HepG2 (cell line): ENCODE measurements around the gene FBXO30. TPM values are rescaled to one million over a fixed set of nuclear protein-coding genes. Genes with fewer than 3 reads are reported as not detected.

Experiments used
- ATAC-seq: fragments of 200-7000 bp; cut with Tn5 transposase; 3 replicates; pipeline ENCODE4 v1.9.1; 2020; ENCODE audit warnings: mild to moderate bottlenecking, moderate library complexity
- BruUV-seq: library from RNA; stranded (reverse); fragments of 400-500 nt; replicated peaks from 2 replicates; lab custom pipeline; 2021; lab: Mats Ljungman, UMichigan
- CTCF ChIA-PET: fragments of 300-600 bp; formaldehyde crosslinking; extraction: SDS; loops from one replicate; lab custom pipeline; 2021; ENCODE audit warnings: low total read pairs, inconsistent platforms, low intra/inter-chr PET ratio; lab: Yijun Ruan, JAX
- POLR2A ChIA-PET: fragments of 350-600 bp; sonication (Branson Sonifier 250); formaldehyde crosslinking; loops from one replicate; lab custom pipeline; 2020; ENCODE audit warnings: antibody characterized with exemption, inconsistent platforms; lab: Yijun Ruan, JAX
- DNase-seq: peaks from one replicate; pipeline ENCODE4 v3.0.0-alpha.2; 2015; ENCODE audit warnings: low spot score
- FAIRE-seq: peaks from 3 replicates; lab custom pipeline; 2011; peaks lifted over from hg19 to GRCh38; lab: Jason Lieb, UNC
- H2AFZ ChIP-seq: one replicate; pipeline ENCODE4 v1.6.1; 2011; ENCODE audit warnings: low read length, inconsistent platforms
- H3K27ac ChIP-seq: fragments of 300-600 bp; 3 replicates; pipeline ENCODE4 v1.8.0; 2011; ENCODE audit warnings: mixed run types, mild to moderate bottlenecking, mixed read lengths, low read length, inconsistent platforms; ENCODE audit not compliant: insufficient read depth; ENCODE audit errors: extremely low read length
- H3K27me3 ChIP-seq, 2 experiments: fragments of 200-600 bp in 1 of 2; 2 replicates in 1 of 2; 3 replicates in 1 of 2; pipeline versions ENCODE4 v1.6.0 to v1.8.0; 2011; ENCODE audit warnings: low read length in 2 of 2, mild to moderate bottlenecking in 2 of 2, moderate library complexity in 2 of 2, inconsistent platforms in 1 of 2; ENCODE audit not compliant: insufficient read depth in 2 of 2, control insufficient read depth in 1 of 2
- H3K36me3 ChIP-seq, 2 experiments: fragments of 200-600 bp in 1 of 2; replicated peaks in 1 of 2; 2 replicates in 1 of 2; 3 replicates in 1 of 2; pipeline versions ENCODE4 v1.5.1 to v1.8.0; 2011; ENCODE audit warnings: low read length in 2 of 2, inconsistent platforms in 1 of 2; ENCODE audit not compliant: insufficient read depth in 2 of 2, control insufficient read depth in 1 of 2
- H3K4me1 ChIP-seq: 2 replicates; pipeline ENCODE4 v1.5.1; 2012; ENCODE audit warnings: low read length, inconsistent platforms; ENCODE audit not compliant: insufficient read depth
- H3K4me2 ChIP-seq: 2 replicates; pipeline ENCODE4 v1.6.0; 2011; ENCODE audit warnings: low read depth, low read length, inconsistent platforms
- H3K4me3 ChIP-seq, 3 experiments: fragments of 200-600 bp in 1 of 3; sonication (generic), shearing (Covaris generic) in 1 of 3; replicated peaks in 1 of 3; 2 replicates each; pipeline ENCODE4 v1.5.1; 2011 to 2016; ENCODE audit warnings: low read length in 3 of 3, inconsistent platforms in 2 of 3, low read depth in 2 of 3, mild to moderate bottlenecking in 2 of 3, control low read depth in 1 of 3, mixed read lengths in 1 of 3; ENCODE audit not compliant: insufficient read depth in 1 of 3
- H3K79me2 ChIP-seq: one replicate; pipeline ENCODE4 v1.6.1; 2011; ENCODE audit warnings: low read length, inconsistent platforms; ENCODE audit not compliant: insufficient read depth
- H3K9ac ChIP-seq: 2 replicates; pipeline ENCODE4 v1.6.0; 2011; ENCODE audit warnings: mild to moderate bottlenecking, low read depth, low read length, inconsistent platforms; ENCODE audit not compliant: insufficient read depth
- H3K9me3 ChIP-seq: 2 replicates; pipeline ENCODE4 v1.5.1; 2012; ENCODE audit warnings: mild to moderate bottlenecking, low read length
- H4K20me1 ChIP-seq: 2 replicates; pipeline ENCODE4 v1.6.0; 2011; ENCODE audit warnings: inconsistent platforms, mild to moderate bottlenecking, low read length, moderate library complexity; ENCODE audit not compliant: insufficient read depth
- AFF4 ChIP-seq: sonication (generic); formaldehyde crosslinking; IDR thresholded peaks from 2 replicates; pipeline ENCODE4 v1.4.0; 2020; ENCODE audit warnings: missing genetic modification reagents
- CREB3 ChIP-seq: sonication (generic); formaldehyde crosslinking; IDR thresholded peaks from 2 replicates; pipeline ENCODE4 v1.5.0; 2020; ENCODE audit warnings: missing genetic modification reagents
- FOXA3 ChIP-seq: IDR thresholded peaks from 2 replicates; pipeline ENCODE4 v1.6.1; 2016; ENCODE audit warnings: missing genetic modification reagents, missing compliant biosample characterization
- KDM5B ChIP-seq: sonication (generic); formaldehyde crosslinking; IDR thresholded peaks from 2 replicates; pipeline ENCODE4 v1.4.0; 2020; ENCODE audit warnings: missing genetic modification reagents, mild to moderate bottlenecking, borderline replicate concordance
- MAZ ChIP-seq, 2 experiments: sonication (generic) in 1 of 2; formaldehyde crosslinking in 1 of 2; IDR thresholded peaks; 2 replicates each; pipeline versions ENCODE4 v1.5.0 to v1.6.1; 2012 to 2020; ENCODE audit warnings: low read depth in 2 of 2, mild to moderate bottlenecking in 2 of 2, borderline replicate concordance in 1 of 2, improper control_type of control experiment in 1 of 2, low read length in 1 of 2, missing genetic modification reagents in 1 of 2, moderate library complexity in 1 of 2
- PTBP1 ChIP-seq: fragments of 200-400 bp; formaldehyde crosslinking; IDR thresholded peaks from 2 replicates; pipeline ENCODE4 v1.6.1; 2018; ENCODE audit warnings: low read length, low read depth; ENCODE audit not compliant: poor library complexity, severe bottlenecking
- SNAI1 ChIP-seq: sonication (generic); formaldehyde crosslinking; IDR thresholded peaks from 2 replicates; pipeline ENCODE4 v1.5.0; 2020; ENCODE audit warnings: mild to moderate bottlenecking, missing genetic modification reagents, borderline replicate concordance
- SRF ChIP-seq: IDR thresholded peaks from 2 replicates; pipeline ENCODE4 v1.6.1; 2011; ENCODE audit warnings: mild to moderate bottlenecking, low read depth, low read length, moderate library complexity
- TCF7L2 ChIP-seq: IDR thresholded peaks from 2 replicates; pipeline ENCODE4 v1.6.1; 2011; ENCODE audit warnings: mild to moderate bottlenecking, low read depth, low read length, moderate library complexity
- THAP8 ChIP-seq: sonication (generic); formaldehyde crosslinking; IDR thresholded peaks from 2 replicates; pipeline ENCODE4 v1.5.1; 2020; ENCODE audit warnings: missing genetic modification reagents, mild to moderate bottlenecking, borderline replicate concordance
- ZNF878 ChIP-seq: sonication (generic); formaldehyde crosslinking; IDR thresholded peaks from 2 replicates; pipeline ENCODE4 v1.8.1; 2023; ENCODE audit warnings: mild to moderate bottlenecking, missing genetic modification reagents, moderate library complexity
- ZSCAN29 ChIP-seq: sonication (generic); formaldehyde crosslinking; conservative IDR thresholded peaks from 2 replicates; pipeline ENCODE4 v1.4.0; 2020; ENCODE audit warnings: mild to moderate bottlenecking, missing genetic modification reagents
- WGBS: methylation state at CpG from one replicate; pipeline ENCODE4 v1.1.6; 2017; ENCODE audit warnings: low lambda C conversion rate; 5-methylcytosine and 5-hydroxymethylcytosine counted together
- in situ Hi-C: cut with HindIII; loops from 2 replicates; pipeline ENCODE4 v1.10.0; 2017; ENCODE audit warnings: low pct_unique_long_range_greater_than_20kb; ENCODE audit not compliant: extremely low pct_ligation_motif_present
- intact Hi-C: fragments of 100-400 bp; cut with micrococcal nuclease; formaldehyde crosslinking; loops from one replicate; pipeline ENCODE4 v1.10.0; 2022; ENCODE audit not compliant: unreplicated experiment
- polyA plus RNA-seq, 8 experiments: library from polyadenylated mRNA; depleted of rRNA in 3 of 8; stranded (reverse) in 7 of 8; unstranded in 1 of 8; fragments of >200 nt; fragmentation: Illumina TruSeq in 4 of 8; extraction: Trizol in 4 of 8; gene quantifications; 2 replicates each; pipeline versions ENCODE4 v1.2.1 to v1.2.3, GENCODE V29; 2011 to 2016; ENCODE audit warnings: low read depth in 4 of 8, missing spikeins in 1 of 8, mixed read lengths in 1 of 8; ENCODE audit not compliant: insufficient read depth in 1 of 8
- total RNA-seq, 5 experiments: library from RNA; depleted of rRNA; stranded (reverse); fragments of >200 nt; fragmentation: Illumina TruSeq; extraction: Trizol; gene quantifications; 2 replicates each; pipeline ENCODE4 v1.2.3, GENCODE V29; 2016; ENCODE audit warnings: low read depth in 1 of 5

Gene FBXO30
- total and polyA plus RNA-seq, 2 of the 13 experiments (the other 11 are each of a cell fraction or from before 2014, with no cell fraction given) = 3.2 to 7.1 TPM

DNA sequence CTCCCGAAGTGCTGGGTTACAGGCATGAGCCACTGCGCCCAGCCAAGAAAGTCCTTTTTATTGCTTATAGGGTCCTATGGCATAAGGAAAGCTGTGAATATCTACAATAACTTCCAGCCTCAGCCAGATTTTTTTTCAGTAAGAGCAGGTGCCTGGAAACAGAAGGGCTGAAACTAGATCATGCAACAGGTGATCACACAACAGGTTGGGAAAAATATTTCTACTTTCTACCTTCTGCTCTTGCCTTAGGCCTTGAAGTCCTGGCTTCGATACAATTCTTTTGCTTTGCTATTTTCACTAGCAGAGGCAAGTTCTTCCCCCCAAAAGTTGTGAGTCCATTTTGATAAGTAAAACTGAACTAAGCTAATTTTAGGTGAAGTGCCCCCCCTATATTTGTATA lies 9.7 kb upstream of the FBXO30 start:
- no peaks in the 10 kb centered on the region for H3K27me3 ChIP-seq
- intact Hi-C loops = no loop called here
- TF ChIP-seq THAP8 (no peak), FOXA3 (no peak), PTBP1 (no peak), SNAI1 (CRISPR knock-in tag) (no peak)
- DNase-seq (no peak), FAIRE-seq (no peak), ATAC-seq (no peak)
- POLR2A ChIA-PET = interaction anchor here (1.1 kb wide), 1 partner anchor 10 kb away, joined by 3 read pairs; the partner anchor contains the start of gene FBXO30
- no peaks in the 10 kb centered on the region for H3K36me3 ChIP-seq
- H3K4me1 ChIP-seq = no peaks in the 10 kb centered on the region
- in situ Hi-C loops = loop anchor here (25.0 kb wide), 1 partner anchor 1488 kb away; no protein-coding TSS in a partner anchor
- H4K20me1 ChIP-seq = no peaks in the 10 kb centered on the region
- H3K79me2 ChIP-seq = no peaks in the 10 kb centered on the region
- WGBS = 86% methylated on average over 3 of the region's 3 CpGs
- H3K27ac ChIP-seq = no peak overlapping the region
- no peak overlapping the region for H3K4me3 ChIP-seq
- CTCF ChIA-PET = no interaction called here
- no peaks in the 10 kb centered on the region for H3K9me3 ChIP-seq
- no TSS peak for BruUV-seq
- H3K9ac ChIP-seq = no peak overlapping the region
- H2AFZ ChIP-seq = no peak overlapping the region
- H3K4me2 ChIP-seq = no peak overlapping the region

GRCh38 chr6:145823328-145823944 lies 8.8 kb upstream of the FBXO30 start:
- H3K27ac ChIP-seq = no peak overlapping the region
- intact Hi-C loops = no loop called here
- H3K4me2 ChIP-seq = no peak overlapping the region
- in situ Hi-C loops = loop anchor here (25.0 kb wide), 1 partner anchor 1489 kb away; no protein-coding TSS in a partner anchor
- no peak overlapping the region for H2AFZ ChIP-seq
- H3K36me3 ChIP-seq = no peaks in the 10 kb centered on the region
- no peak for ATAC-seq
- H3K27me3 ChIP-seq = no peaks in the 10 kb centered on the region
- no peaks in the 10 kb centered on the region for H3K4me1 ChIP-seq
- DNase-seq = no peak
- FAIRE-seq = no peak
- BruUV-seq = no TSS peak
- H3K9me3 ChIP-seq = no peaks in the 10 kb centered on the region
- no peak overlapping the region for H3K4me3 ChIP-seq
- ChIA-PET CTCF (no interaction called here), POLR2A (interaction anchor here (1.1 kb wide), 1 partner anchor 9 kb away, joined by 3 read pairs; the partner anchor contains the start of gene FBXO30)
- H3K9ac ChIP-seq = no peak overlapping the region
- WGBS = 42% methylated on average over 1 of the region's 1 CpG
- no peaks in the 10 kb centered on the region for H3K79me2 ChIP-seq
- no peaks in the 10 kb centered on the region for H4K20me1 ChIP-seq
- TF ChIP-seq KDM5B = no peak
- no peak for TF ChIP-seq TCF7L2
- TF ChIP-seq CREB3 (CRISPR knock-in tag) = no peak
- no peak for TF ChIP-seq ZSCAN29 (CRISPR knock-in tag)
- no peak for TF ChIP-seq AFF4 (CRISPR knock-in tag)
- TF ChIP-seq MAZ (IDR thresholded peaks at IDR 0.05; ENCODE audit: borderline replicate concordance, low read depth, low read length) = no peak
- no peak for TF ChIP-seq MAZ (CRISPR knock-in tag; IDR thresholded peaks at IDR 0.05; ENCODE audit: low read depth)
- no peak for TF ChIP-seq ZNF878
- TF ChIP-seq SRF = no peak
